Hepatocyte (in vitro differentiated cells): ENCODE results near the gene PCDHGA10.
"Not testable (repeated sequence)": the region's sequence is repeated elsewhere in the genome, so short reads cannot be mapped to it uniquely, and the experiment has no call there.

Experiments used
- CTCF ChIP-seq: fragments of 200-600 bp; sonication (generic); IDR thresholded peaks from 2 replicates; pipeline ENCODE4 v1.5.1; 2016; ENCODE audit warnings: antibody characterized with exemption, mild to moderate bottlenecking; ENCODE audit not compliant: poor library complexity
- EZH2 ChIP-seq: fragments of 200-600 bp; sonication (generic); IDR thresholded peaks from 2 replicates; pipeline ENCODE4 v1.6.1; 2016; ENCODE audit warnings: antibody characterized with exemption, mild to moderate bottlenecking, borderline replicate concordance
- EZH2phosphoT487 ChIP-seq: fragments of 200-600 bp; sonication (generic); IDR thresholded peaks from one replicate; pipeline ENCODE4 v1.6.1; 2018; ENCODE audit warnings: antibody characterized with exemption, mild to moderate bottlenecking, low read depth, moderate library complexity; ENCODE audit not compliant: unreplicated experiment, severe bottlenecking

DNA sequence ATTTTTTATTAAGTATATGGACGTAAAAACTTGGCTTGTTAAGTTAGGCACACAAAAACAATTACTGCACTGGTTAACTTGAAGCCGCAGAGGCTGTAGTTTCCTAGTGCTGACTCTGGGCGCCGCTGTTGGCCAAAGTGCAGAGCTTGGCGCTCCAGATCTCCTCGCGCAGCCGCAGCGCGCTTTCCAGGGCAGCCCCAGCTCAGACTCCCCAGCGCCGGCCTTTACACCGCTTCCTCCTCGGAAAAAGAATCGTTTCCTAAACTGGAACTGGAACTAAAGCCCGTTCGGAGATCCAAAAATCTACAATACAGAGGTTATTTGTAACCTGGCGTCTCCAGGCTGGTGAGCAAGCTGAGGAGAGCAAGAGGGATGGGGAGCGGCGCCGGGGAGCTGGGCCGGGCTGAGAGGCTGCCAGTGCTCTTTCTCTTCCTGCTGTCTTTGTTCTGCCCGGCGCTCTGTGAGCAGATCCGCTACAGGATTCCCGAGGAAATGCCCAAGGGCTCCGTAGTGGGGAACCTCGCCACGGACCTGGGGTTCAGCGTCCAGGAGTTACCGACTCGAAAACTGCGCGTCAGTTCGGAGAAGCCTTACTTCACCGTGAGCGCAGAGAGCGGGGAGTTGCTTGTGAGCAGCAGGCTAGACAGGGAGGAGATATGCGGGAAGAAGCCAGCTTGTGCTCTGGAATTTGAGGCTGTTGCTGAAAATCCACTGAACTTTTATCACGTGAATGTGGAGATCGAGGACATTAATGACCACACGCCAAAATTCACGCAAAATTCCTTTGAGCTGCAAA lies 14.8 kb upstream of the PCDHGA10 start, which contains the start of gene PCDHGB5:
- not testable (repeated sequence) for TF ChIP-seq CTCF, EZH2, EZH2phosphoT487
